Suprapubic skin (tissue), 4 donors: ENCODE results near the gene OR13F1. TPM values are rescaled to one million over a fixed set of nuclear protein-coding genes. Genes with fewer than 3 reads are reported as not detected.

ENCODE experiments used
- DNase-seq, 2 donors: peaks; one replicate each; pipeline ENCODE4 v3.0.0-alpha.2; 2019; ENCODE audit warnings: low spot score in 2 of 2
- H3K27ac ChIP-seq: fragments of 200-600 bp; sonication (generic); one replicate; pipeline ENCODE4 v1.5.1; 2019
- H3K27me3 ChIP-seq: fragments of 200-600 bp; sonication (generic); one replicate; pipeline ENCODE4 v1.5.1; 2019
- H3K36me3 ChIP-seq: fragments of 200-600 bp; sonication (generic); one replicate; pipeline ENCODE4 v1.5.1; 2019
- H3K4me1 ChIP-seq: fragments of 200-600 bp; sonication (generic); one replicate; pipeline ENCODE4 v1.5.1; 2019
- H3K4me3 ChIP-seq: fragments of 200-600 bp; sonication (generic); one replicate; pipeline ENCODE4 v1.5.1; 2019; ENCODE audit warnings: mild to moderate bottlenecking
- H3K9me3 ChIP-seq: fragments of 200-600 bp; sonication (generic); one replicate; pipeline ENCODE4 v1.5.1; 2019
- CTCF ChIP-seq, 2 donors: fragments of 200-600 bp in 1 of 2; fragments of 450-650 bp in 1 of 2; sonication (generic) in 1 of 2; IDR thresholded peaks; one replicate each; pipeline ENCODE4 v1.5.1; 2016 to 2019; ENCODE audit warnings: antibody characterized with exemption in 2 of 2, mild to moderate bottlenecking in 1 of 2, moderate library complexity in 1 of 2
- EP300 ChIP-seq: sonication (generic); formaldehyde crosslinking; IDR thresholded peaks from one replicate; pipeline ENCODE4 v1.6.1; 2017; ENCODE audit warnings: antibody characterized with exemption
- POLR2A ChIP-seq, 2 donors: fragments of 450-650 bp; IDR thresholded peaks; one replicate each; pipeline ENCODE4 v1.6.1; 2017; ENCODE audit warnings: antibody characterized with exemption in 2 of 2, mild to moderate bottlenecking in 2 of 2, moderate library complexity in 2 of 2
- POLR2AphosphoS5 ChIP-seq, 3 donors: sonication (generic); formaldehyde crosslinking; IDR thresholded peaks; one replicate each; pipeline ENCODE4 v1.6.1; 2017; ENCODE audit warnings: antibody characterized with exemption in 3 of 3
- WGBS: methylation state at CpG from one replicate; pipeline ENCODE4 v1.1.5; 2018; 5-methylcytosine and 5-hydroxymethylcytosine counted together
- total RNA-seq, 4 donors: library from RNA; depleted of rRNA; stranded (reverse); fragments of >200 nt; gene quantifications; one replicate each; pipeline ENCODE4 v1.1.0, GENCODE V29; 2016

OR13F1 gene
- total RNA-seq: not detected

GRCh38 chr9:104503963-104504362 lies at the start of gene OR13F1:
TSS of gene OR13F1 (plus strand) at chr9:104504263. CDS start at chr9:104504263, 0 bp downstream.
- no peaks in the 10 kb centered on the region for H3K4me1 ChIP-seq
- DNase-seq: no peak
- H3K27me3 ChIP-seq: no peaks in the 10 kb centered on the region
- no peak within 1 kb of the TSS for H3K4me3 ChIP-seq
- WGBS: 91% methylated on average over 5 of the region's 5 CpGs
- no peaks in the 10 kb centered on the region for H3K9me3 ChIP-seq
- no peak within 1 kb of the TSS for H3K27ac ChIP-seq
- no peaks in the 10 kb centered on the region for H3K36me3 ChIP-seq
- TF ChIP-seq POLR2A (IDR thresholded peaks at IDR 0.05) (no peak), CTCF (IDR thresholded peaks at IDR 0.05) (no peak), POLR2AphosphoS5 (IDR thresholded peaks at IDR 0.05) (no peak), EP300 (no peak)

GRCh38 chr9:104456831-104457230 lies 47.2 kb upstream of the OR13F1 start:
- Histone ChIP-seq H3K27me3 (no peaks in the 10 kb centered on the region), H3K4me1 (no peaks in the 10 kb centered on the region), H3K36me3 (no peaks in the 10 kb centered on the region), H3K4me3 (no peak overlapping the region), H3K9me3 (no peaks in the 10 kb centered on the region), H3K27ac (no peak overlapping the region)
- TF ChIP-seq POLR2A (IDR thresholded peaks at IDR 0.05) (no peak), CTCF (IDR thresholded peaks at IDR 0.05) (no peak), EP300 (no peak), POLR2AphosphoS5 (IDR thresholded peaks at IDR 0.05) (no peak)
- WGBS: 36% methylated on average over 1 of the region's 1 CpG
- no peak for DNase-seq

GRCh38 chr9:104463864-104464263 lies 40.2 kb upstream of the OR13F1 start:
- H3K4me1 ChIP-seq: no peaks in the 10 kb centered on the region
- H3K9me3 ChIP-seq: no peaks in the 10 kb centered on the region
- no peaks in the 10 kb centered on the region for H3K36me3 ChIP-seq
- no peak overlapping the region for H3K4me3 ChIP-seq
- H3K27me3 ChIP-seq: no peaks in the 10 kb centered on the region
- no peak overlapping the region for H3K27ac ChIP-seq
- no peak for TF ChIP-seq EP300
- TF ChIP-seq POLR2AphosphoS5 (IDR thresholded peaks at IDR 0.05): no peak
- TF ChIP-seq CTCF (IDR thresholded peaks at IDR 0.05): no peak
- no peak for TF ChIP-seq POLR2A (IDR thresholded peaks at IDR 0.05)
- no peak for DNase-seq

GRCh38 chr9:104468261-104468660 lies 35.8 kb upstream of the OR13F1 start:
- Histone ChIP-seq H3K27ac (no peak overlapping the region), H3K36me3 (no peaks in the 10 kb centered on the region), H3K27me3 (no peaks in the 10 kb centered on the region), H3K4me1 (no peaks in the 10 kb centered on the region), H3K4me3 (no peak overlapping the region), H3K9me3 (no peaks in the 10 kb centered on the region)
- TF ChIP-seq POLR2AphosphoS5 (IDR thresholded peaks at IDR 0.05) (no peak), POLR2A (IDR thresholded peaks at IDR 0.05) (no peak), CTCF (IDR thresholded peaks at IDR 0.05) (no peak), EP300 (no peak)
- no peak for DNase-seq

- Histone ChIP-seq H3K27ac (no peak overlapping the region), H3K4me1 (no peaks in the 10 kb centered on the region), H3K9me3 (no peaks in the 10 kb centered on the region), H3K27me3 (no peaks in the 10 kb centered on the region), H3K36me3 (no peaks in the 10 kb centered on the region), H3K4me3 (no peak overlapping the region)
- WGBS: 59% methylated on average over 5 of the region's 5 CpGs
- DNase-seq: no peak
- TF ChIP-seq EP300 (no peak), POLR2AphosphoS5 (IDR thresholded peaks at IDR 0.05) (no peak), CTCF (IDR thresholded peaks at IDR 0.05) (no peak), POLR2A (IDR thresholded peaks at IDR 0.05) (no peak)
These were observed 21.0 kb upstream of the OR13F1 start for GRCh38 chr9:104482921-104483570.
